H9 (cell line): ENCODE results near the gene STRA6. TPM values are rescaled to one million over a fixed set of nuclear protein-coding genes. Genes with fewer than 3 reads are reported as not detected.

Experiments used
- DNase-seq: peaks from one replicate; pipeline ENCODE4 v3.0.0-alpha.2; 2017
- H2AFZ ChIP-seq: one replicate; pipeline ENCODE4 v1.6.1; 2013; ENCODE audit warnings: mild to moderate bottlenecking, low read length, control low read depth, moderate library complexity
- H2AK5ac ChIP-seq: 2 replicates; pipeline ENCODE4 v1.6.1; 2013; ENCODE audit warnings: low read length, control low read depth, mixed read lengths; ENCODE audit not compliant: insufficient read length
- H2BK120ac ChIP-seq: one replicate; pipeline ENCODE4 v1.6.1; 2013; ENCODE audit warnings: low read depth, mild to moderate bottlenecking, low read length, control low read depth, inconsistent platforms; ENCODE audit not compliant: poor library complexity, severe bottlenecking
- H2BK12ac ChIP-seq: 2 replicates; pipeline ENCODE4 v1.6.1; 2013; ENCODE audit warnings: low read length, control low read depth, mixed read lengths, low read depth; ENCODE audit not compliant: insufficient read length
- H2BK15ac ChIP-seq: 2 replicates; pipeline ENCODE4 v1.6.1; 2013; ENCODE audit warnings: low read depth, low read length, control low read depth
- H2BK20ac ChIP-seq: one replicate; pipeline ENCODE4 v1.6.1; 2013; ENCODE audit warnings: low read depth, mild to moderate bottlenecking, low read length, control low read depth, inconsistent platforms; ENCODE audit not compliant: poor library complexity, severe bottlenecking
- H2BK5ac ChIP-seq: 2 replicates; pipeline ENCODE4 v1.6.1; 2013; ENCODE audit warnings: low read length, control low read depth, mixed read lengths; ENCODE audit not compliant: insufficient read length
- H3K14ac ChIP-seq: 2 replicates; pipeline ENCODE4 v1.6.1; 2013; ENCODE audit warnings: low read length, control low read depth; ENCODE audit not compliant: insufficient read depth
- H3K18ac ChIP-seq: 2 replicates; pipeline ENCODE4 v1.6.1; 2013; ENCODE audit warnings: low read depth, mild to moderate bottlenecking, mixed read lengths, low read length, control low read depth; ENCODE audit not compliant: insufficient read length
- H3K23ac ChIP-seq: 2 replicates; pipeline ENCODE4 v1.6.1; 2013; ENCODE audit warnings: low read length, control low read depth, mixed read lengths, low read depth; ENCODE audit not compliant: insufficient read length
- H3K23me2 ChIP-seq: 2 replicates; pipeline ENCODE4 v1.6.1; 2013; ENCODE audit warnings: low read depth, mild to moderate bottlenecking, mixed read lengths, low read length, control low read depth; ENCODE audit not compliant: insufficient read length, poor library complexity, severe bottlenecking
- H3K27ac ChIP-seq: 2 replicates; pipeline ENCODE4 v1.5.1; 2013; ENCODE audit warnings: low read length, control low read depth, mixed read lengths, low read depth; ENCODE audit not compliant: insufficient read length
- H3K27me3 ChIP-seq: 2 replicates; pipeline ENCODE4 v1.6.1; 2013; ENCODE audit warnings: low read length, control low read depth, inconsistent platforms; ENCODE audit not compliant: insufficient read depth
- H3K4ac ChIP-seq: 2 replicates; pipeline ENCODE4 v1.6.1; 2013; ENCODE audit warnings: low read depth, mild to moderate bottlenecking, control low read depth, inconsistent platforms, low read length, moderate library complexity
- H3K4me1 ChIP-seq: 2 replicates; pipeline ENCODE4 v1.6.1; 2013; ENCODE audit warnings: low read length, control low read depth, inconsistent platforms; ENCODE audit not compliant: insufficient read depth
- H3K4me2 ChIP-seq: 2 replicates; pipeline ENCODE4 v1.6.1; 2013; ENCODE audit warnings: low read length, control low read depth, mixed read lengths; ENCODE audit not compliant: insufficient read length, insufficient read depth
- H3K56ac ChIP-seq: 2 replicates; pipeline ENCODE4 v1.6.1; 2013; ENCODE audit warnings: low read depth, mild to moderate bottlenecking, mixed read lengths, low read length, control low read depth; ENCODE audit not compliant: insufficient read length
- H3K79me1 ChIP-seq: 2 replicates; pipeline ENCODE4 v1.6.1; 2013; ENCODE audit warnings: low read depth, mild to moderate bottlenecking, moderate library complexity, low read length, control low read depth, inconsistent platforms; ENCODE audit not compliant: insufficient read depth, poor library complexity, severe bottlenecking
- H3K79me2 ChIP-seq: 2 replicates; pipeline ENCODE4 v1.6.1; 2013; ENCODE audit warnings: low read length, control low read depth, inconsistent platforms; ENCODE audit not compliant: insufficient read depth
- H3K9ac ChIP-seq: 2 replicates; pipeline ENCODE4 v1.6.1; 2013; ENCODE audit warnings: low read length, control low read depth, mixed read lengths; ENCODE audit not compliant: insufficient read length; ENCODE audit errors: extremely low read depth
- H3K9me3 ChIP-seq: one replicate; pipeline ENCODE4 v1.6.1; 2013; ENCODE audit warnings: low read depth, low read length, inconsistent platforms; ENCODE audit not compliant: control insufficient read depth
- H3T11ph ChIP-seq: one replicate; pipeline ENCODE4 v1.6.1; 2013; ENCODE audit warnings: mild to moderate bottlenecking, low read length, control low read depth, inconsistent platforms
- H4K20me1 ChIP-seq: one replicate; pipeline ENCODE4 v1.6.1; 2013; ENCODE audit not compliant: control insufficient read depth, insufficient read length, insufficient read depth
- H4K5ac ChIP-seq: 2 replicates; pipeline ENCODE4 v1.6.1; 2013; ENCODE audit warnings: low read depth, mild to moderate bottlenecking, mixed read lengths, low read length, control low read depth; ENCODE audit not compliant: insufficient read length
- H4K8ac ChIP-seq: replicated peaks from 2 replicates; pipeline ENCODE4 v1.6.1; 2013; ENCODE audit warnings: low read length, control low read depth, mixed read lengths, low read depth; ENCODE audit not compliant: insufficient read length
- H4K91ac ChIP-seq: 2 replicates; pipeline ENCODE4 v1.6.1; 2013; ENCODE audit warnings: low read depth, mild to moderate bottlenecking, moderate library complexity, mixed read lengths, low read length, control low read depth; ENCODE audit not compliant: insufficient read length
- H3K27ac Mint-ChIP-seq, 3 experiments: 2 replicates in 2 of 3; 3 replicates in 1 of 3; pipeline ENCODE4 v1.8.0; 2020 to 2021; ENCODE audit warnings: mixed read lengths in 3 of 3, mild to moderate bottlenecking in 1 of 3, moderate library complexity in 1 of 3
- H3K27me3 Mint-ChIP-seq: 2 replicates; pipeline ENCODE4 v1.8.0; 2021; ENCODE audit warnings: low read depth, mild to moderate bottlenecking, moderate library complexity, mixed read lengths
- H3K36me3 Mint-ChIP-seq, 3 experiments: 2 replicates in 2 of 3; 3 replicates in 1 of 3; pipeline ENCODE4 v1.8.0; 2020 to 2021; ENCODE audit warnings: low read depth in 3 of 3, mixed read lengths in 3 of 3; ENCODE audit not compliant: insufficient read depth in 1 of 3
- H3K4me1 Mint-ChIP-seq, 2 experiments: 2 replicates each; pipeline ENCODE4 v1.8.0; 2020; ENCODE audit warnings: mixed read lengths in 2 of 2
- H3K4me3 Mint-ChIP-seq, 2 experiments: 2 replicates in 1 of 2; 3 replicates in 1 of 2; pipeline ENCODE4 v1.8.0; 2020 to 2021; ENCODE audit warnings: mild to moderate bottlenecking in 2 of 2, mixed read lengths in 2 of 2, moderate library complexity in 1 of 2
- H3K9me3 Mint-ChIP-seq, 2 experiments: 2 replicates in 1 of 2; 3 replicates in 1 of 2; pipeline ENCODE4 v1.8.0; 2020; ENCODE audit warnings: mild to moderate bottlenecking in 2 of 2, mixed read lengths in 2 of 2, moderate library complexity in 1 of 2
- CTCF ChIP-seq: fragments of 200-600 bp; sonication (generic); conservative IDR thresholded peaks from 3 replicates; pipeline ENCODE4 v1.8.0; 2021; ENCODE audit warnings: antibody characterized with exemption, mild to moderate bottlenecking
- whole genome bisulfite sequencing: extraction: QIAGEN DNeasy Blood & Tissue Kit; methylation state at CpG from one replicate; pipeline ENCODE4 v1.1.7; 2013; ENCODE audit warnings: missing lambda C conversion rate, low lambda C conversion rate, mixed read lengths; ENCODE audit not compliant: insufficient read length; ENCODE audit errors: extremely low coverage; 5-methylcytosine and 5-hydroxymethylcytosine counted together
- total RNA-seq: library from RNA; stranded (reverse); gene quantifications from 2 replicates; pipeline ENCODE4 v1.2.1, GENCODE V29; 2021

STRA6 gene
- total RNA-seq, 1 experiment from 2014 or later: 12.8 TPM

- no peak for DNase-seq
- Histone ChIP-seq H4K5ac (no peak overlapping the region), H3K27me3 (no peaks in the 10 kb centered on the region), H4K8ac (no peak overlapping the region), H3K23me2 (no peaks in the 10 kb centered on the region), H3K4me1 (peaks cover 2% of the 10 kb centered on the region; the same call in 1 of the 2 replicates), H3K9me3 (no peaks in the 10 kb centered on the region), H2BK15ac (no peak overlapping the region), H3K56ac (no peak overlapping the region), H2AFZ (no peak overlapping the region), H3K9ac (no peak overlapping the region), H3K18ac (no peak overlapping the region), H3K4ac (no peak overlapping the region), H3K79me2 (no peaks in the 10 kb centered on the region), H2BK12ac (no peak overlapping the region), H3K79me1 (no peaks in the 10 kb centered on the region), H3K27ac (no peak overlapping the region), H3T11ph (no peak overlapping the region), H2AK5ac (no peak overlapping the region), H2BK5ac (no peak overlapping the region), H3K4me2 (no peak overlapping the region), H2BK120ac (no peak overlapping the region), H4K91ac (no peak overlapping the region), H2BK20ac (no peak overlapping the region), H3K23ac (no peak overlapping the region), H3K14ac (no peak overlapping the region), H4K20me1 (no peaks in the 10 kb centered on the region)
- peaks cover 0 to 5% (median 4%) of the 10 kb centered on the region in 3 experiments; a peak in 1 of 7 replicates for H3K36me3 Mint-ChIP-seq
- H3K9me3 Mint-ChIP-seq: peaks cover 3 to 12% of the 10 kb centered on the region in 2 experiments
- H3K4me3 Mint-ChIP-seq: no peak overlapping the region
- no CpG with 5 or more reads among the region's 1 CpG for WGBS
- H3K27ac Mint-ChIP-seq: no peak overlapping the region
- TF ChIP-seq CTCF: no peak
- peaks cover 9% of the 10 kb centered on the region for H3K27me3 Mint-ChIP-seq
- peaks cover 11 to 15% of the 10 kb centered on the region in 2 experiments for H3K4me1 Mint-ChIP-seq
These were observed 56.2 kb downstream of the STRA6 start for GRCh38 chr15:74146277-74146800.
